ENCODE data around the gene PRKAR1B.

DNA sequence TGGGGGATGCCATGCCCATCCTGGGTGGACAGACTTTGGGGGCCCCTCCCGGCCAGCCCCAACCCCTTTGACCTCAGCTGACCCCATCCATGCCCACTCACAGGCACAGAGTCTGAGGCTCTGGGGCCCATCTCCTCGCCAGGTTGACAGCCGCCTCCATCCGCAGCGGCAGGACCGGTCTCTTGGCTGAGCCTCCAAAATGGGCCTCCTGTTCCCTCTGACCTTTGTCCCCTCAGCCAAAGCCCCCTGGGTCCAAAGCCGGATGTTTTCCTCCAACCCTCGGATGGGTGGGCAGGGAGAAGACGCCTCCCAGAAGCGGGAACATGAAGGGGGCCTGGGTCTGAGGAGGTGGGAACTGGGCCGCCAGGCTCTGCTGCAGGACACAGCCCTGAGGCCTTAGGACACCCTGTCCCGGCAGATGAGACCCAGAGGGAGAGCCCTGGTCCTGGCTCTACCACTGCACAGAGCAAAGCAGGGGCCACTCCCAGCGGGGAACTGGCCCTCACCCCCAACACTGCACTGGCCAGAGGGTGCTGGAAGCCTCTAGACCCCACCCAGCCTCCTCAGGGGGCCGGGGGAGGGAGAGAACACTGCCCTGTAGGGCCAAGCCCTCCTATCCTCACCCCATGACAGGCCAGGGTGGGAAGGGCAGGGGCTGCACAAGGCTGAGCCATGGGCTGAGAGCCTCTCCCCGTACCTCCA lies 220.0 kb downstream of the PRKAR1B start:
- TF ChIP-seq, protein P1, sequence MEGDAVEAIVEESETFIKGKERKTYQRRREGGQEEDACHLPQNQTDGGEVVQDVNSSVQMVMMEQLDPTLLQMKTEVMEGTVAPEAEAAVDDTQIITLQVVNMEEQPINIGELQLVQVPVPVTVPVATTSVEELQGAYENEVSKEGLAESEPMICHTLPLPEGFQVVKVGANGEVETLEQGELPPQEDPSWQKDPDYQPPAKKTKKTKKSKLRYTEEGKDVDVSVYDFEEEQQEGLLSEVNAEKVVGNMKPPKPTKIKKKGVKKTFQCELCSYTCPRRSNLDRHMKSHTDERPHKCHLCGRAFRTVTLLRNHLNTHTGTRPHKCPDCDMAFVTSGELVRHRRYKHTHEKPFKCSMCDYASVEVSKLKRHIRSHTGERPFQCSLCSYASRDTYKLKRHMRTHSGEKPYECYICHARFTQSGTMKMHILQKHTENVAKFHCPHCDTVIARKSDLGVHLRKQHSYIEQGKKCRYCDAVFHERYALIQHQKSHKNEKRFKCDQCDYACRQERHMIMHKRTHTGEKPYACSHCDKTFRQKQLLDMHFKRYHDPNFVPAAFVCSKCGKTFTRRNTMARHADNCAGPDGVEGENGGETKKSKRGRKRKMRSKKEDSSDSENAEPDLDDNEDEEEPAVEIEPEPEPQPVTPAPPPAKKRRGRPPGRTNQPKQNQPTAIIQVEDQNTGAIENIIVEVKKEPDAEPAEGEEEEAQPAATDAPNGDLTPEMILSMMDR (IDR thresholded peaks at IDR 0.05 in 8 of 11, conservative IDR thresholded peaks at IDR 0.05 in 3 of 11), result no peak
- TF ChIP-seq POLR2A (IDR thresholded peaks at IDR 0.05), result no peak
